Measurements from ENCODE around the gene ADPRHL1.

Gene ADPRHL1

GRCh38 chr13:113400621-113401451 is 52.5 kb downstream of the ADPRHL1 start:
- H3K4me1 ChIP-seq (ENCODE audit: insufficient read depth, low read length, poor library complexity, severe bottlenecking) = no peaks in the 10 kb centered on the region
- no peaks in the 10 kb centered on the region for H3K36me3 ChIP-seq (ENCODE audit: insufficient read depth, low read length)
- no peaks in the 10 kb centered on the region for H3K79me2 ChIP-seq (ENCODE audit: insufficient read depth, low read length)
- TF ChIP-seq CTCF (conservative IDR thresholded peaks at IDR 0.05; ENCODE audit: low read length) (no peak), EZH2phosphoT487 (IDR thresholded peaks at IDR 0.05; ENCODE audit: borderline replicate concordance) (no peak)
- H4K20me1 ChIP-seq (ENCODE audit: insufficient read depth, low read length, poor library complexity, severe bottlenecking) = no peaks in the 10 kb centered on the region
- H3K9me3 ChIP-seq (ENCODE audit: insufficient read depth, low read depth, low read length) = no peaks in the 10 kb centered on the region
- no peak overlapping the region for H3K9ac ChIP-seq (ENCODE audit: low read depth, low read length, poor library complexity, severe bottlenecking)
- no peak overlapping the region for H3K4me2 ChIP-seq (ENCODE audit: low read depth, low read length, poor library complexity, severe bottlenecking)
- no peak overlapping the region for H3K4me3 ChIP-seq (ENCODE audit: low read length, poor library complexity, severe bottlenecking)
- H2AFZ ChIP-seq (ENCODE audit: low read length) = no peak overlapping the region
- H3K9me2 ChIP-seq (replicated peaks; ENCODE audit: low read depth, low read length) = no peaks in the 10 kb centered on the region
- H3F3A ChIP-seq (ENCODE audit: low read depth) = no peaks in the 10 kb centered on the region
- no peaks in the 10 kb centered on the region for H3K27me3 ChIP-seq (ENCODE audit: insufficient read depth, low read length, poor library complexity, severe bottlenecking)

GRCh38 chr13:113399755-113400149 is 53.5 kb downstream of the ADPRHL1 start:
- Histone ChIP-seq H3K4me1 (ENCODE audit: insufficient read depth, low read length, poor library complexity, severe bottlenecking) (no peaks in the 10 kb centered on the region), H2AFZ (ENCODE audit: low read length) (no peak overlapping the region), H3K79me2 (ENCODE audit: insufficient read depth, low read length) (no peaks in the 10 kb centered on the region), H3K4me3 (ENCODE audit: low read length, poor library complexity, severe bottlenecking) (no peak overlapping the region), H3F3A (ENCODE audit: low read depth) (no peaks in the 10 kb centered on the region), H3K4me2 (ENCODE audit: low read depth, low read length, poor library complexity, severe bottlenecking) (no peak overlapping the region), H3K27me3 (ENCODE audit: insufficient read depth, low read length, poor library complexity, severe bottlenecking) (no peaks in the 10 kb centered on the region), H4K20me1 (ENCODE audit: insufficient read depth, low read length, poor library complexity, severe bottlenecking) (no peaks in the 10 kb centered on the region), H3K36me3 (ENCODE audit: insufficient read depth, low read length) (no peaks in the 10 kb centered on the region), H3K9me3 (ENCODE audit: insufficient read depth, low read depth, low read length) (no peaks in the 10 kb centered on the region), H3K9me2 (replicated peaks; ENCODE audit: low read depth, low read length) (no peaks in the 10 kb centered on the region), H3K9ac (ENCODE audit: low read depth, low read length, poor library complexity, severe bottlenecking) (no peak overlapping the region)
- no peak for TF ChIP-seq CTCF (conservative IDR thresholded peaks at IDR 0.05; ENCODE audit: low read length)
- no peak for TF ChIP-seq EZH2phosphoT487 (IDR thresholded peaks at IDR 0.05; ENCODE audit: borderline replicate concordance)

- H3K9me2 ChIP-seq (replicated peaks; ENCODE audit: low read depth, low read length) = no peaks in the 10 kb centered on the region
- no peaks in the 10 kb centered on the region for H3K4me1 ChIP-seq (ENCODE audit: insufficient read depth, low read length, poor library complexity, severe bottlenecking)
- H3K36me3 ChIP-seq (ENCODE audit: insufficient read depth, low read length) = no peaks in the 10 kb centered on the region
- no peaks in the 10 kb centered on the region for H3K9me3 ChIP-seq (ENCODE audit: insufficient read depth, low read depth, low read length)
- H3K9ac ChIP-seq (ENCODE audit: low read depth, low read length, poor library complexity, severe bottlenecking) = no peak overlapping the region
- no peaks in the 10 kb centered on the region for H3K27me3 ChIP-seq (ENCODE audit: insufficient read depth, low read length, poor library complexity, severe bottlenecking)
- TF ChIP-seq CTCF (conservative IDR thresholded peaks at IDR 0.05; ENCODE audit: low read length) = no peak
- no peak overlapping the region for H2AFZ ChIP-seq (ENCODE audit: low read length)
- H3F3A ChIP-seq (ENCODE audit: low read depth) = no peaks in the 10 kb centered on the region
- H3K4me2 ChIP-seq (ENCODE audit: low read depth, low read length, poor library complexity, severe bottlenecking) = no peak overlapping the region
- H3K4me3 ChIP-seq (ENCODE audit: low read length, poor library complexity, severe bottlenecking) = no peak overlapping the region
- no peaks in the 10 kb centered on the region for H3K79me2 ChIP-seq (ENCODE audit: insufficient read depth, low read length)
- no peaks in the 10 kb centered on the region for H4K20me1 ChIP-seq (ENCODE audit: insufficient read depth, low read length, poor library complexity, severe bottlenecking)
These were observed 54.1 kb downstream of the ADPRHL1 start for GRCh38 chr13:113398963-113399754.

All from Loucy (cell line).